HG02642 (cell line): ENCODE data around the gene TCF3.

Experiments used
- ATAC-seq: cut with Tn5 transposase; IDR thresholded peaks from one replicate; pipeline ENCODE4 v1.9.1; 2021; ENCODE audit warnings: mild to moderate bottlenecking; ENCODE audit not compliant: unreplicated experiment, poor library complexity

Gene TCF3

GRCh38 chr19:1613808-1614570, 38.4 kb downstream of the TCF3 start:
- no peak for ATAC-seq

- ATAC-seq: no peak
These were observed 39.3 kb downstream of the TCF3 start for GRCh38 chr19:1613146-1613545.

GRCh38 chr19:1612114-1613086, 40.0 kb downstream of the TCF3 start:
- ATAC-seq: no peak

- ATAC-seq: no peak
These were observed 41.1 kb downstream of the TCF3 start for GRCh38 chr19:1611353-1611752.

GRCh38 chr19:1610579-1610978, 41.8 kb downstream of the TCF3 start:
- no peak for ATAC-seq

- ATAC-seq: no peak
These were observed 42.5 kb downstream of the TCF3 start for GRCh38 chr19:1609680-1610474.

GRCh38 chr19:1609103-1609396, 43.4 kb downstream of the TCF3 start:
- no peak for ATAC-seq

- no peak for ATAC-seq
These were observed 43.9 kb downstream of the TCF3 start for GRCh38 chr19:1608359-1609102.

- no peak for ATAC-seq
These were observed 46.2 kb downstream of the TCF3 start for GRCh38 chr19:1606138-1606651.

- peak; percentile 85 for ATAC-seq
These were observed 46.9 kb downstream of the TCF3 start, which contains the start of gene UQCR11 for GRCh38 chr19:1605236-1606137. UQCR11 (minus strand) TSS chr19:1605462; CDS start chr19:1605409, 53 bp downstream.

GRCh38 chr19:1602091-1602707, 50.2 kb downstream of the TCF3 start:
- ATAC-seq: no peak

- no peak for ATAC-seq
These were observed 50.8 kb downstream of the TCF3 start for GRCh38 chr19:1601613-1602064.

GRCh38 chr19:1599460-1599846, 53.0 kb downstream of the TCF3 start:
- no peak for ATAC-seq

- ATAC-seq: no peak
These were observed 53.5 kb downstream of the TCF3 start for GRCh38 chr19:1598777-1599459.

- no peak for ATAC-seq
These were observed 59.0 kb downstream of the TCF3 start for GRCh38 chr19:1593501-1593772.

GRCh38 chr19:1592755-1593500, 59.5 kb downstream of the TCF3 start, which contains the start of gene MBD3:
MBD3 (minus strand) TSS chr19:1592865; CDS start chr19:1592631, 234 bp downstream.
- peak; percentile 63 for ATAC-seq
